Measurements from ENCODE around the gene EEF2KMT.
"Not testable (repeated sequence)": the region's sequence is repeated elsewhere in the genome, so short reads cannot be mapped to it uniquely, and the experiment has no call there.

Gene EEF2KMT

GRCh38 chr16:5095145-5095830 lies 2.3 kb downstream of the EEF2KMT start:
- not testable (repeated sequence) for DNase-seq (ENCODE audit: low spot score)

- DNase-seq (ENCODE audit: low spot score), result not testable (repeated sequence)
Measured at GRCh38 chr16:5093746-5094145, 3.8 kb downstream of the EEF2KMT start.

GRCh38 chr16:5093081-5093480 lies 4.5 kb downstream of the EEF2KMT start:
- DNase-seq (ENCODE audit: low spot score), result not testable (repeated sequence)

- not testable (repeated sequence) for DNase-seq (ENCODE audit: low spot score)
Measured at GRCh38 chr16:5090592-5090991, 7.0 kb downstream of the EEF2KMT start.

- DNase-seq (ENCODE audit: low spot score), result not testable (repeated sequence)
Measured at GRCh38 chr16:5089911-5090555, 7.6 kb downstream of the EEF2KMT start.

GRCh38 chr16:5088936-5089335 lies 8.7 kb downstream of the EEF2KMT start:
- not testable (repeated sequence) for DNase-seq (ENCODE audit: low spot score)

GRCh38 chr16:5088086-5088790 lies 9.4 kb downstream of the EEF2KMT start:
- not testable (repeated sequence) for DNase-seq (ENCODE audit: low spot score)

GRCh38 chr16:5085716-5086115 lies 11.9 kb downstream of the EEF2KMT start:
- not testable (repeated sequence) for DNase-seq (ENCODE audit: low spot score)

GRCh38 chr16:5084802-5085201 lies 12.8 kb downstream of the EEF2KMT start:
- not testable (repeated sequence) for DNase-seq (ENCODE audit: low spot score)

- DNase-seq (ENCODE audit: low spot score), result not testable (repeated sequence)
Measured at GRCh38 chr16:5084099-5084731, 13.4 kb downstream of the EEF2KMT start.

- DNase-seq (ENCODE audit: low spot score), result not testable (repeated sequence)
Measured at GRCh38 chr16:5083646-5084045, 13.9 kb downstream of the EEF2KMT start.

- not testable (repeated sequence) for DNase-seq (ENCODE audit: low spot score)
Measured at GRCh38 chr16:5080996-5081395, 16.6 kb downstream of the EEF2KMT start.

GRCh38 chr16:5080461-5080860 lies 17.1 kb downstream of the EEF2KMT start:
- not testable (repeated sequence) for DNase-seq (ENCODE audit: low spot score)

- DNase-seq (ENCODE audit: low spot score), result no peak
Measured at GRCh38 chr16:5078626-5079025, 19.0 kb downstream of the EEF2KMT start.

GRCh38 chr16:5077304-5077703 lies 20.3 kb downstream of the EEF2KMT start:
- no peak for DNase-seq (ENCODE audit: low spot score)

GRCh38 chr16:5075637-5076036 lies 22.0 kb downstream of the EEF2KMT start:
- no peak for DNase-seq (ENCODE audit: low spot score)

GRCh38 chr16:5073771-5074170 lies 23.8 kb downstream of the EEF2KMT start:
- DNase-seq (ENCODE audit: low spot score), result not testable (repeated sequence)

GRCh38 chr16:5073279-5073629 lies 24.3 kb downstream of the EEF2KMT start:
- DNase-seq (ENCODE audit: low spot score), result no peak

GRCh38 chr16:5072334-5073278 lies 25.0 kb downstream of the EEF2KMT start:
- no peak for DNase-seq (ENCODE audit: low spot score)

- peak; percentile 88 for DNase-seq (ENCODE audit: low spot score)
Measured at GRCh38 chr16:5071681-5072333, 25.8 kb downstream of the EEF2KMT start, which contains the start of gene ALG1. Gene ALG1, plus strand, starts transcription at chr16:5071843. Its CDS starts 7 bp downstream, at chr16:5071850.

GRCh38 chr16:5071341-5071680 lies 26.3 kb downstream of the EEF2KMT start:
- DNase-seq (ENCODE audit: low spot score), result no peak
